HG03159 (cell line): ENCODE data around the gene STIP1.
A peak's percentile ranks its signal among the peaks of the same experiment; 100 is the strongest.

ENCODE experiments used
- ATAC-seq: cut with Tn5 transposase; IDR thresholded peaks from one replicate; pipeline ENCODE4 v1.9.1; 2021; ENCODE audit warnings: mild to moderate bottlenecking, moderate library complexity; ENCODE audit not compliant: unreplicated experiment

The STIP1 gene

GRCh38 chr11:64185693-64186491, at the start of gene STIP1:
Gene STIP1, plus strand, starts transcription at chr11:64186171. Its CDS starts 91 bp downstream, at chr11:64186262.
- ATAC-seq: peak; percentile 85

- ATAC-seq: no peak
Measured at GRCh38 chr11:64136765-64137441, 49.1 kb upstream of the STIP1 start.

- no peak for ATAC-seq
Measured at GRCh38 chr11:64138398-64138797, 47.6 kb upstream of the STIP1 start.

- no peak for ATAC-seq
Measured at GRCh38 chr11:64139049-64139448, 46.9 kb upstream of the STIP1 start.

GRCh38 chr11:64140082-64140481, 45.9 kb upstream of the STIP1 start:
- no peak for ATAC-seq

- no peak for ATAC-seq
Measured at GRCh38 chr11:64141081-64141783, 44.7 kb upstream of the STIP1 start.

GRCh38 chr11:64144587-64145472, 41.1 kb upstream of the STIP1 start:
- no peak for ATAC-seq

GRCh38 chr11:64146036-64146955, 39.7 kb upstream of the STIP1 start:
- ATAC-seq: no peak

GRCh38 chr11:64148226-64148916, 37.6 kb upstream of the STIP1 start:
- ATAC-seq: no peak

- ATAC-seq: no peak
Measured at GRCh38 chr11:64148917-64149617, 36.9 kb upstream of the STIP1 start.

- ATAC-seq: no peak
Measured at GRCh38 chr11:64150051-64150450, 35.9 kb upstream of the STIP1 start.

- no peak for ATAC-seq
Measured at GRCh38 chr11:64150481-64151239, 35.3 kb upstream of the STIP1 start.

- ATAC-seq: no peak
Measured at GRCh38 chr11:64151337-64151736, 34.6 kb upstream of the STIP1 start.

GRCh38 chr11:64152841-64153691, 32.9 kb upstream of the STIP1 start:
- peak; percentile 52 for ATAC-seq

- ATAC-seq: no peak
Measured at GRCh38 chr11:64153812-64154211, 32.2 kb upstream of the STIP1 start.

- ATAC-seq: no peak
Measured at GRCh38 chr11:64156235-64157011, 29.5 kb upstream of the STIP1 start.
